ENCODE results near the gene JAML. TPM values are rescaled to one million over a fixed set of nuclear protein-coding genes. Genes with fewer than 3 reads are reported as not detected.

Gene JAML
- total and polyA plus RNA-seq, 2 of the 8 experiments (the other 6 are each of a cell fraction or from before 2014, with no cell fraction given): 0.12 to 0.58 TPM

DNA sequence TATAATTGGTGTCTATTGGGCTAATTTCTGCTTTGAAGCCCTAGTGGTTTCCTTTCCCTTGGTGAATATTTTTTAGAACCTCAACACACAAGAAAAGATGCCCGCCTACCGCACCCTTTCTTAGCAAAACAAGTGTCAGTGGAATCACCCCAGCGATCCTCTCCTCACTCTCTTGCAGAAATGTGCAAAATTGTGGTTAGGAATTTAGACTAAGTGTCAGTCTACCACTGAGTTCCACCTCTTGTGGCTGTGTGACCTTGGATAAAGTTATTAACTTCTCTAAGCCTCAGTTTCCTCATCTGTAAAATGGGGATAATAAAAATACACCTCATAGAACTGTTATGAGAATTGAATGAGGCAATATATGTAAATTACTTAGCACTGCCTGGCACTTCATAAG lies 5.3 kb upstream of the JAML start:
- Histone ChIP-seq H3K23ac (ENCODE audit: insufficient read length) (no peak overlapping the region), H3K23me2 (ENCODE audit: low read depth, low read length) (no peaks in the 10 kb centered on the region), H3K79me1 (ENCODE audit: low read depth, low read length) (no peaks in the 10 kb centered on the region), H3K4me1 (replicated peaks in 1 of 4; ENCODE audit: control insufficient read depth in 3 of 4, insufficient read depth in 4 of 4, low read length in 3 of 4) (no peaks in the 10 kb centered on the region), H3K27ac (ENCODE audit: low read depth, low read length) (no peak overlapping the region), H3K56ac (replicated peaks; ENCODE audit: insufficient read length, low read depth, low read length) (no peak overlapping the region), H3K9me3 (ENCODE audit: insufficient read depth in 2 of 2, low read depth in 1 of 2, low read length in 1 of 2) (no peaks in the 10 kb centered on the region), H4K8ac (ENCODE audit: extremely low read depth, insufficient read depth, low read length) (no peak overlapping the region), H2BK120ac (replicated peaks; ENCODE audit: low read depth, low read length) (no peak overlapping the region), H3K79me2 (ENCODE audit: control insufficient read depth in 1 of 2, insufficient read depth in 2 of 2, low read length in 2 of 2) (no peaks in the 10 kb centered on the region), H3K9ac (replicated peaks in 1 of 4; ENCODE audit: extremely low read depth in 1 of 4, low read depth in 3 of 4, low read length in 3 of 4) (no peak overlapping the region), H3K4ac (replicated peaks; ENCODE audit: insufficient read length, low read depth, low read length) (no peak overlapping the region), H3K14ac (ENCODE audit: insufficient read length) (no peak overlapping the region), H2BK15ac (ENCODE audit: low read length) (no peak overlapping the region), H4K91ac (replicated peaks; ENCODE audit: insufficient read length, low read length) (no peak overlapping the region), H2BK20ac (ENCODE audit: low read length) (no peak overlapping the region), H3K4me2 (ENCODE audit: insufficient read depth in 1 of 2, low read depth in 2 of 2, low read length in 2 of 2) (no peak overlapping the region), H3K36me3 (ENCODE audit: control insufficient read depth in 2 of 4, insufficient read depth in 4 of 4, low read length in 3 of 4) (no peaks in the 10 kb centered on the region; a peak in 1 of 8 replicates), H2AFZ (ENCODE audit: low read length) (no peak overlapping the region), H2BK5ac (ENCODE audit: low read depth, low read length) (no peak overlapping the region), H2BK12ac (ENCODE audit: low read depth, low read length) (no peak overlapping the region), H3K18ac (ENCODE audit: extremely low read depth, low read length) (no peak overlapping the region), H4K20me1 (replicated peaks in 1 of 2; ENCODE audit: control insufficient read depth in 1 of 2, insufficient read depth in 2 of 2, low read length in 2 of 2) (no peaks in the 10 kb centered on the region), H3K27me3 (replicated peaks in 1 of 4; ENCODE audit: control insufficient read depth in 3 of 4, extremely low read depth in 1 of 4, insufficient read depth in 3 of 4, low read length in 3 of 4) (no peaks in the 10 kb centered on the region; a peak in 1 of 7 replicates), H3K4me3 (ENCODE audit: extremely low read depth in 1 of 4, insufficient read depth in 2 of 4, low read depth in 3 of 4, low read length in 4 of 4) (no peak overlapping the region), H4K5ac (ENCODE audit: insufficient read length, low read depth, low read length) (no peak overlapping the region), H2AK5ac (ENCODE audit: low read depth, low read length) (no peak overlapping the region)
- DNase-seq (ENCODE audit: low read depth in 1 of 2, low spot score in 2 of 2) (no peak), FAIRE-seq (no peak)
- ChIA-PET POLR2A (ENCODE audit: partially characterized antibody) (no interaction called here), CTCF (ENCODE audit: partially characterized antibody) (interaction anchor here (0.8 to 1.6 kb wide), 4 partner anchors 16 to 108 kb away, joined by 3 to 6 read pairs (median 4); no protein-coding TSS in a partner anchor)
- 82% methylated on average over 3 of the region's 3 CpGs; no CpG with 5 or more reads in 1 of the 2 experiments for WGBS, 2 experiments (ENCODE audit: extremely low coverage in 1 of 2, insufficient coverage in 1 of 2, insufficient read length in 1 of 2, insufficient replicate concordance in 2 of 2, low coverage in 1 of 2, low lambda C conversion rate in 2 of 2, missing lambda C conversion rate in 1 of 2)
- no peak for TF ChIP-seq CHD1 (IDR thresholded peaks at IDR 0.05; ENCODE audit: low read depth, low read length)
- TF ChIP-seq, protein P1, sequence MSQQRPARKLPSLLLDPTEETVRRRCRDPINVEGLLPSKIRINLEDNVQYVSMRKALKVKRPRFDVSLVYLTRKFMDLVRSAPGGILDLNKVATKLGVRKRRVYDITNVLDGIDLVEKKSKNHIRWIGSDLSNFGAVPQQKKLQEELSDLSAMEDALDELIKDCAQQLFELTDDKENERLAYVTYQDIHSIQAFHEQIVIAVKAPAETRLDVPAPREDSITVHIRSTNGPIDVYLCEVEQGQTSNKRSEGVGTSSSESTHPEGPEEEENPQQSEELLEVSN (IDR thresholded peaks at IDR 0.05): no peak
- TF ChIP-seq SIX5 (IDR thresholded peaks at IDR 0.05; ENCODE audit: low read depth, low read length): no peak
- TF ChIP-seq CBX5 (IDR thresholded peaks at IDR 0.05; ENCODE audit: low read depth, low read length): no peak
- no peak for TF ChIP-seq JUND (IDR thresholded peaks at IDR 0.05; ENCODE audit: low read length)
- no peak for TF ChIP-seq HDAC2 (IDR thresholded peaks at IDR 0.05; ENCODE audit: borderline replicate concordance in 1 of 2, low read depth in 2 of 2, low read length in 2 of 2)
- no peak for TF ChIP-seq RAD21 (IDR thresholded peaks at IDR 0.05 in 1 of 2, conservative IDR thresholded peaks at IDR 0.05 in 1 of 2; ENCODE audit: low read depth in 2 of 2, low read length in 2 of 2)
- no peak for TF ChIP-seq KDM1A (IDR thresholded peaks at IDR 0.05; ENCODE audit: borderline replicate concordance, low read length)
- TF ChIP-seq JUN (IDR thresholded peaks at IDR 0.05; ENCODE audit: low read depth, low read length): no peak
- TF ChIP-seq, protein P2, sequence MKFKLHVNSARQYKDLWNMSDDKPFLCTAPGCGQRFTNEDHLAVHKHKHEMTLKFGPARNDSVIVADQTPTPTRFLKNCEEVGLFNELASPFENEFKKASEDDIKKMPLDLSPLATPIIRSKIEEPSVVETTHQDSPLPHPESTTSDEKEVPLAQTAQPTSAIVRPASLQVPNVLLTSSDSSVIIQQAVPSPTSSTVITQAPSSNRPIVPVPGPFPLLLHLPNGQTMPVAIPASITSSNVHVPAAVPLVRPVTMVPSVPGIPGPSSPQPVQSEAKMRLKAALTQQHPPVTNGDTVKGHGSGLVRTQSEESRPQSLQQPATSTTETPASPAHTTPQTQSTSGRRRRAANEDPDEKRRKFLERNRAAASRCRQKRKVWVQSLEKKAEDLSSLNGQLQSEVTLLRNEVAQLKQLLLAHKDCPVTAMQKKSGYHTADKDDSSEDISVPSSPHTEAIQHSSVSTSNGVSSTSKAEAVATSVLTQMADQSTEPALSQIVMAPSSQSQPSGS (IDR thresholded peaks at IDR 0.05; ENCODE audit: low read length): no peak
- TF ChIP-seq, protein P3, sequence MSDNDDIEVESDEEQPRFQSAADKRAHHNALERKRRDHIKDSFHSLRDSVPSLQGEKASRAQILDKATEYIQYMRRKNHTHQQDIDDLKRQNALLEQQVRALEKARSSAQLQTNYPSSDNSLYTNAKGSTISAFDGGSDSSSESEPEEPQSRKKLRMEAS (IDR thresholded peaks at IDR 0.05): no peak
- TF ChIP-seq SP1 (IDR thresholded peaks at IDR 0.05; ENCODE audit: low read depth, low read length): no peak

Measured in H1 (cell line).